ENCODE data around the gene COLEC12.

DNA sequence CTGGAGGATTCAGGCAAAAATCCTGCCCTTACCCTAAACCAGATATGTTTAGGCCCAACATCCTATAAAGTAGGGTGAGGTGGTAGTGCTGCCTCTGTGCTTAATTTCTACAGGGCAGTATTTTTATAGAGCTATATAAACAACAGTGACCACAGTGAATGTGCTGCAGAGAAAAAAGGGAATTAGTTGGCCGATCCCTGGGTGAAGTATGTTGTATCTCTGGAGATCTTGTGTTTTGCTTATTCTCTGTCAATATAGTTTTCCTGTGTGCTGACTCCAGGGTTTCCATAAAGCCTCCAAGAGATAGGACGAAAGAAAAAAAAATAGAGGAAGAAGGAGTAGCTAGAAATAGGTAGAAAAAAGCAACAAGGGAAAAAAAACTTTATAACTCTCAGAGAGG lies 143.7 kb downstream of the COLEC12 start:
- TF ChIP-seq, protein P1, sequence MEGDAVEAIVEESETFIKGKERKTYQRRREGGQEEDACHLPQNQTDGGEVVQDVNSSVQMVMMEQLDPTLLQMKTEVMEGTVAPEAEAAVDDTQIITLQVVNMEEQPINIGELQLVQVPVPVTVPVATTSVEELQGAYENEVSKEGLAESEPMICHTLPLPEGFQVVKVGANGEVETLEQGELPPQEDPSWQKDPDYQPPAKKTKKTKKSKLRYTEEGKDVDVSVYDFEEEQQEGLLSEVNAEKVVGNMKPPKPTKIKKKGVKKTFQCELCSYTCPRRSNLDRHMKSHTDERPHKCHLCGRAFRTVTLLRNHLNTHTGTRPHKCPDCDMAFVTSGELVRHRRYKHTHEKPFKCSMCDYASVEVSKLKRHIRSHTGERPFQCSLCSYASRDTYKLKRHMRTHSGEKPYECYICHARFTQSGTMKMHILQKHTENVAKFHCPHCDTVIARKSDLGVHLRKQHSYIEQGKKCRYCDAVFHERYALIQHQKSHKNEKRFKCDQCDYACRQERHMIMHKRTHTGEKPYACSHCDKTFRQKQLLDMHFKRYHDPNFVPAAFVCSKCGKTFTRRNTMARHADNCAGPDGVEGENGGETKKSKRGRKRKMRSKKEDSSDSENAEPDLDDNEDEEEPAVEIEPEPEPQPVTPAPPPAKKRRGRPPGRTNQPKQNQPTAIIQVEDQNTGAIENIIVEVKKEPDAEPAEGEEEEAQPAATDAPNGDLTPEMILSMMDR (IDR thresholded peaks at IDR 0.05) = no peak
- TF ChIP-seq POLR2A (IDR thresholded peaks at IDR 0.05) = no peak

Measured in thyroid gland (tissue), 4 donors.